Rectal smooth muscle tissue (tissue), 1 donor: ENCODE results near the gene CCL5.

Experiments used
- H3K27ac ChIP-seq: one replicate; pipeline ENCODE4 v1.7.0; 2013; ENCODE audit warnings: low read depth, low read length, inconsistent platforms
- H3K27me3 ChIP-seq: one replicate; pipeline ENCODE4 v1.7.0; 2013; ENCODE audit warnings: low read length; ENCODE audit not compliant: control insufficient read depth, insufficient read depth
- H3K36me3 ChIP-seq: one replicate; pipeline ENCODE4 v1.7.0; 2013; ENCODE audit warnings: low read length; ENCODE audit not compliant: control insufficient read depth, insufficient read depth
- H3K4me1 ChIP-seq: one replicate; pipeline ENCODE4 v1.7.0; 2013; ENCODE audit warnings: low read length; ENCODE audit not compliant: control insufficient read depth, insufficient read depth
- H3K4me3 ChIP-seq: one replicate; pipeline ENCODE4 v1.7.0; 2013; ENCODE audit warnings: low read length
- H3K9ac ChIP-seq: one replicate; pipeline ENCODE4 v1.7.0; 2013; ENCODE audit warnings: low read length

Gene CCL5

DNA sequence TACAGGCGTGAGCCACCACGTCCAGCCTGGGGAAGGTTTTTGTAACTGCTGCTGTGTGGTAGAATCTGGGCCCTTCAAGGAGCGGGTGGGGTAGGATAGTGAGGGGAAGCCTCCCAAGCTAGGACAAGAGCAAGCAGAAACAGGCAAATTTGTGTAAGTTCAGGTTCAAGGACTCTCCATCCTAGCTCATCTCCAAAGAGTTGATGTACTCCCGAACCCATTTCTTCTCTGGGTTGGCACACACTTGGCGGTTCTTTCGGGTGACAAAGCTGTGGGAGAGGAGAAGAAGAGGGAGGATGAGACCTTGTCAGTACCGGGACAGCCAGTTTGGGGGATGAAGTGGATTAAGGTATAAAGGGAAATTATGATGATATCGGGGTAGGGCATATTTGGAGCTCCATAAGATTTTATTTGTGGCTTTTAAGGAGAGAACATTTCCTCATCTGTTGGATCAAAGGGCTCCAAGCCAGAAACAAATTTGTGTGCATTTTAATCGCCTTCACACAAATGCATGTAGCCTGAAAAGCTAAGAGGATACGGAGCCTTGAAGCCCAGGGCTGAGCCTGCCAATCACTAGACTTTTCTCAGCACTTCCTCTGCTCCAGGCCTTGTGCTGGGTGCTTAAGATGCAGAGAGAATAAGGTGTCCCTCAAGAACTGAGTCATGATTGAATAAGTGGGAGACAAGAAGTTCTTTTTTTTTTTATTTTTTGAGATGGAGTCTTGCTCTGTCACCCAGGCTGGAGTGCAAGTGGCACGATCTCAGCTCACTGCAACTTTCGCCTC is 7.8 kb downstream of the CCL5 start:
- H3K27ac ChIP-seq = no peak overlapping the region
- H3K9ac ChIP-seq = no peak overlapping the region
- H3K4me1 ChIP-seq = no peaks in the 10 kb centered on the region
- no peaks in the 10 kb centered on the region for H3K36me3 ChIP-seq
- H3K27me3 ChIP-seq = no peaks in the 10 kb centered on the region
- H3K4me3 ChIP-seq = no peak overlapping the region

DNA sequence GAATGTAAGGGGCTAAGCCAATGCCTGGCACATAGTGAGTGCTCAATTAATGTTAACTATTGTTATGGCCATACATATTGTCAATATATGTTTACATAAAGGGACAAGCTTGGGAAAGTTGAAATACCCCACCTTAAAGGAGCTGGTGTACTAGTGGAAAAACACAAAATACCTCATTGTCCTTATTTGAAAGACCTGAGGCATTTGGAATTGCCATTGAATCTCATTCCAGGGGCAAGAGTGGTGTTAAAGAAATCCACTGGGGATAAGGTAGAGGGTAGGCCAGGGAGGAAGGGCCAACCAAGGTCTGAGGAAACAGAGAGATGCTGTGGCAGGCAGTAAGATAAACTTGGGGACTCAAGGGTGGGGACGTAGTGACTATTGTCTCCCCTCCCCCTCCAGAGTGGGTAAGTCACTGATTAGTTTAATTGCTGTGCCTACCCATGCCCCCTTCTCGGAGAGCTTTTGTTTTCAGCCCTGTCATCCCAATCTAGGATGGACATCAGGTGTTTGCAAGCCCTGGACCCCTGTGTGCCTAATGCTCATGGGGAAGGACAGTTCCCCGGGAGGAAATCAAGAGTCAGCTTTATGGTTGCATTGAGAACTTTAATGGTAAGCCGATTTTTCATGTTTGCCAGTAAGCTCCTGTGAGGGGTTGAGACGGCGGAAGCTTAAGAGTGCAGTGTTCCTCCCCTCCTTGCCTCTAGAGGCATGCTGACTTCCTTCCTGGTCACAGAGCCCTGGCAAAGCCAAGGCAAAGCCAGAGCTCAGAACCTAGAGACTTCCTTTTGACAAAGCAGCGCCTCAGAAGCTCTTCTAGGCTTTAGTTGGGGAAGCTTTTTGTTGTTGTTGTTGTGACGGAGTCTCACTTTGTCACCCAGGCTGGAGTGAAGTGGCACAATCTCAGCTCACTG is 9.0 kb downstream of the CCL5 start:
- H3K27ac ChIP-seq = no peak overlapping the region
- H3K4me3 ChIP-seq = no peak overlapping the region
- no peak overlapping the region for H3K9ac ChIP-seq
- H3K27me3 ChIP-seq = no peaks in the 10 kb centered on the region
- H3K36me3 ChIP-seq = no peaks in the 10 kb centered on the region
- no peaks in the 10 kb centered on the region for H3K4me1 ChIP-seq

DNA sequence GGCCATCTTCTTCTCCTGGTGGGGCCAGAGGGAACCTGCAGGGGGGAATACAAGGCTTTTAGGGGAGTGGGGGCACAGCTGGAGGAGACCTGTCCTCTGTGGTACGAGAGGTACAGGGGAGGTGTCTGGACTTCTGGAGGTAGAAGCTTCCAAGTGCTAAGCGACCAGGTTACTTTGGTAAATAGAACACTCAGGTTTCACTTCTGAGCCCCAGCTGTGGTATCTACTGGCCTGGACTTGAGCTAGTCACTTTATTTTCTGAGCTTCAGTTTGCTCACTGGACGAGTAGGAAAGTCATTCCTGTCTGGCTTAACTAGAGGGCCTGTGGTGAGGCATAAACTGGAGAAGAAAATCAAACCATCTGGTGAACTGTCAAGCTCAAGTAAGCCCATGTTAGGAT is 11.4 kb downstream of the CCL5 start, which contains the start of gene HEATR9:
HEATR9 (minus strand) TSS at position 155 of the 400 bp plus-strand sequence; CDS start at position 6, 149 bp downstream.
- Histone ChIP-seq H3K9ac (no peak within 1 kb of the TSS), H3K36me3 (no peaks in the 10 kb centered on the region), H3K27me3 (no peaks in the 10 kb centered on the region), H3K27ac (no peak within 1 kb of the TSS), H3K4me3 (no peak within 1 kb of the TSS), H3K4me1 (no peaks in the 10 kb centered on the region)

DNA sequence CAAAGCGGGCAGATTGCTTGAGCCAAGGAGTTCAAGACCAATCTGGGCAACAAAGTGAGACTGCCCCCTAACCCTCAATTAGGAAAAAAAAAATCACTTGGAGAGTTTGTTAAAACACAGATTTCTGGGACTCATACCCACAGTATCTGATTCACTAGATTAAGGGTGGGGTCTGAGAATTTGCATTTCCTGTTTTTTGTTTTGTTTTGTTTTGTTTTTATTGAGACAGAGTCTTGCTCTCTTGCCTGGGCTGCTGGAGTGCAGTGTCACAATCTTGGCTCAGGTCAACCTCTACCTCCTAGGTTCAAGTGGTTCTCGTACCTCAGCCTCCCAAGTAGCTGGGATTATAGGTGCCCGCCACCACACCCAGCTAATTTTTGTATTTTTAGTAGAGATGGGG is 12.6 kb downstream of the CCL5 start:
- Histone ChIP-seq H3K27me3 (no peaks in the 10 kb centered on the region), H3K4me1 (no peaks in the 10 kb centered on the region), H3K4me3 (no peak overlapping the region), H3K9ac (no peak overlapping the region), H3K27ac (no peak overlapping the region), H3K36me3 (no peaks in the 10 kb centered on the region)

DNA sequence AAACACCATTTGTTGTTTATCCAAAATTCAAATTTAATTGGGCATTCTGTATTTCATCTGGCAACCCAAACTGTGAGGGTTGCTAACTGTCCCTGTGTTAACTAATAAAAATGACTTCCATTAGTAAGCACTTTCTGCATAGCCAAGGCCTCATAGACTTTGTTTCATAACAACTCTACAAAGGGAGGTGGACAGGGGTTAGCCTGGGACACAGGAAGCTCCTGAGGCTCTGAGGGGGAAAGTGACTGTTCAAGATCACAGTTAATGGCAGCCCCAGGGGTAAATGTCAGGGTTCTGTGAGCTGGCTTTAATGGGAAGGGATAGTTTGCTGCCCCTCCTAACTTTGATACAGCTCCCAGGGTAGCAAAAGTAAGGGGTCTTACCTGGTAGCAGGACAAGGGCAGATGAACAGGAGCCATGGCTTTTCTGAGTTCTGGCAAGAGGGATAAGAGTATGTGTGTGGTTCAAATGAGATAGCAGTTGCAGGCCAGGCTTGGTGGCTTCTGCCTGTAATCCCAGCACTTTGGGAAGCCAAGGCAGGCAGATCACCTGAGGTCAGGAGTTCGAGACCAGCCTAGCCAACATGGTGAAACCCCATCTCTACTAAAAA is 13.7 kb downstream of the CCL5 start:
- no peaks in the 10 kb centered on the region for H3K36me3 ChIP-seq
- H3K4me1 ChIP-seq = no peaks in the 10 kb centered on the region
- no peak overlapping the region for H3K9ac ChIP-seq
- no peak overlapping the region for H3K27ac ChIP-seq
- no peaks in the 10 kb centered on the region for H3K27me3 ChIP-seq
- H3K4me3 ChIP-seq = no peak overlapping the region

GRCh38 chr17:35865412-35866340 is 14.5 kb downstream of the CCL5 start:
- Histone ChIP-seq H3K4me3 (no peak overlapping the region), H3K27ac (no peak overlapping the region), H3K27me3 (no peaks in the 10 kb centered on the region), H3K9ac (no peak overlapping the region), H3K36me3 (no peaks in the 10 kb centered on the region), H3K4me1 (no peaks in the 10 kb centered on the region)

DNA sequence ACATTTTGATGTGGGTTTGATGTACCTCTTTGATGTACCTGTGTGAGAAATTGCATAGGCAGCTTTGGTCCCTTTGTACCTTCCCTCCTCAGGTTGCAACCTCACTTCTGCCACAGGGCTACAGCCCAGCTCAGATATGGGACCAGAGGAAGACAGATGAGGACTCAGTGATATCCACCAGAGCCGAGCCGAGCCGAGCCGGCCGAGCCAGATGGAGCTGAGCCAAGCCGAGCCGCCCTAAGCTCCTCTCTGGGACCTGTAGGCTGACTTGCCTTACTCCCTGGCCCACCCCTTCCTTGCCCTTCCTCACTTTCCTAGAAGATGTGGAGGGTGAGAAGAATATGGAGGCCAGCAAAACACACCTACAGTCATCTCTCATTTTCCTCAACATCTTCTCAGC is 15.3 kb downstream of the CCL5 start:
- no peaks in the 10 kb centered on the region for H3K36me3 ChIP-seq
- H3K27ac ChIP-seq = no peak overlapping the region
- no peaks in the 10 kb centered on the region for H3K4me1 ChIP-seq
- no peaks in the 10 kb centered on the region for H3K27me3 ChIP-seq
- H3K4me3 ChIP-seq = no peak overlapping the region
- no peak overlapping the region for H3K9ac ChIP-seq

- H3K27ac ChIP-seq = no peak overlapping the region
- H3K4me3 ChIP-seq = no peak overlapping the region
- H3K9ac ChIP-seq = no peak overlapping the region
- no peaks in the 10 kb centered on the region for H3K27me3 ChIP-seq
- no peaks in the 10 kb centered on the region for H3K36me3 ChIP-seq
- H3K4me1 ChIP-seq = no peaks in the 10 kb centered on the region
Measured at GRCh38 chr17:35856603-35857002, 23.6 kb downstream of the CCL5 start.

DNA sequence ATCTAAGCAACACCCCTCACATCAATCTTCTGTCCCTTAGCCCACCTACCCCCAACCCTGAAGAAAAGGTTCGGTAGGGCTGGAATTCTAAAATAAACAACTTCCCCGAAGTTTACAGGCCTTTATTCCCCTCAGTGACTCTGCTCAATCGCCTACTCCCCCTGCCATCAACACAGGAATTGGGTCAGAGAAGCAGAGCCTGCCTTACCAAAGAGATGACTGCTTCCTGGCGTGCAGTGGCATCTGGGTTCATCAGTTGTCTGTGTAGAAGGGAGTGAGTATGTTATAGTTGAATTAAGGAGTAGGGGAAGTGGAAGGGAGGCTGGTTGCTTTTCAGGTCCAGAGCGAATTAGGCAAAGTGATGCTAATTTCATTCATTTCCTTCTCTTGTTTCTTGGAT is 24.2 kb downstream of the CCL5 start:
- H3K9ac ChIP-seq = no peak overlapping the region
- H3K4me1 ChIP-seq = no peaks in the 10 kb centered on the region
- no peaks in the 10 kb centered on the region for H3K36me3 ChIP-seq
- no peak overlapping the region for H3K4me3 ChIP-seq
- H3K27ac ChIP-seq = no peak overlapping the region
- H3K27me3 ChIP-seq = no peaks in the 10 kb centered on the region

DNA sequence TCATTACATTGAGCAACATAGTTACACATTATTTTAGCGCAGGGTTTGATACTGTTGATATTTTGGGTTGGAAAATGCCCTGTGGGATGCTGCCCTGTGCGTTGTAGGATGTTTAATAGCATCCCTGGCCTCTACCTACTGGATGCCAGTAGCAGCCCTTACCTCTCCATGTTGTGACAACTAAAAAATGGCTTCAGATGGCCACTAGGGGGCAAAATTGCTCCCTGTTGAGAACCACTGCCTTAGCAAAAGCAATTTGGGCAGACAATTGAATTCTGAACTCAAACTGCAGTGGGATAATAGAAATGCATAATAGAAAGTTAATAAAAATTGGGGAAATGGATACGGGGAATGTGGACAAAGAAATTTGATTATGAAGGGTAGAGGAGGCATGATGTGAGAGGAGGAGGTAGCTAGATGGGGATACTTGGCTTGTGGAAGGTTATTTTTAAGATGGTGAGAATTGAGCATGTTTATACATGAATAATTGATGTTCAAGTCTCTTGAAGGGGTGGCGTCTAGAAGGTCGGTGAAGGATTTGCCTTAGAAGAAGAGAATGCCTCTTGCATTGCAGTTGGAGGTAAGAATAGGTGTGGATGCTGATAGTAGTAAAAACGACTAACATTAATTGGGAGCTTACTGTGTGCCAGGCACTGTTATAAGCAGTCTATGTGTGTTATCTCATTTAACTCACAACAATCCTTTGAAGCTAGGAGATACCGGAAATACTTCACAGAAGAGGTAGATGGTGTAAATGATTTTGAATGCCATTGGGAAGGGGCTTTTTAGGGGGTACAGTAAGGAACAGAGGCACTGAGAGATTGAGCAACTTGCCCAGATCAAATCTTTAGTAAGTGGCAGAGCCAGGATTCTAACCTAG is 30.5 kb downstream of the CCL5 start:
- H3K27ac ChIP-seq = no peak overlapping the region
- H3K9ac ChIP-seq = no peak overlapping the region
- no peak overlapping the region for H3K4me3 ChIP-seq
- no peaks in the 10 kb centered on the region for H3K4me1 ChIP-seq
- H3K36me3 ChIP-seq = peaks cover 13% of the 10 kb centered on the region
- H3K27me3 ChIP-seq = no peaks in the 10 kb centered on the region
